ENCODE measurements around the gene DIP2C.

DIP2C gene

GRCh38 chr10:677750-678661 lies 11.5 kb downstream of the DIP2C start:
- H3K9me3 Mint-ChIP-seq: no peaks in the 10 kb centered on the region
- H3K4me1 Mint-ChIP-seq: peaks cover 0 to 4% of the 10 kb centered on the region in 2 donors
- H3K27me3 Mint-ChIP-seq: peaks cover 3 to 9% of the 10 kb centered on the region in 2 donors
- DNase-seq: no peak
- H3K36me3 Mint-ChIP-seq: no peaks in the 10 kb centered on the region
- no peak overlapping the region for H3K4me3 Mint-ChIP-seq
- ATAC-seq (replicated peaks): peak; percentile 19 to 48
- H3K27ac Mint-ChIP-seq: no peak overlapping the region

DNA sequence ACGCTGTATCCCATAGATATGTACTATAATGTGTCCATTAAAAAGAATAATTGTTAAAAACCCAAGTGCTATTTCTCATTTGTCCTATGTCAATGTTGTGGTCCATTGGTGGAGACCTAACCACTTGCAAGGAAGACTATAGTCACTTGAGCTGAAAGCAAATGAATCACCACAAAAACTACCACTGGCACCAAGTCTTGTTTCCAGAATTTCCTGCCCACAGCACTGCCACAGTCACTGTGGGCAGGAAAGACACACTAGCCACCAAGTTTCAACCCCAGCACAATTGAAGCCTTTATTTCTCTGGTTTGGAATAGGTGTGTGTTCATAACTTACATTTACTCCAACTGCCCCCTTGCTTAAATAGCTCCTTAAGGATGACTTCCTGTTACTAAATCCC lies 12.4 kb downstream of the DIP2C start:
- no peaks in the 10 kb centered on the region for H3K36me3 Mint-ChIP-seq
- DNase-seq (no peak), ATAC-seq (replicated peaks) (no peak)
- no peak overlapping the region for H3K4me3 Mint-ChIP-seq
- H3K9me3 Mint-ChIP-seq: peaks cover 0 to under 1% of the 10 kb centered on the region in 2 donors
- peaks cover 0 to 4% of the 10 kb centered on the region in 2 donors for H3K4me1 Mint-ChIP-seq
- H3K27ac Mint-ChIP-seq: no peak overlapping the region
- peaks cover 2 to 9% of the 10 kb centered on the region in 2 donors for H3K27me3 Mint-ChIP-seq

DNA sequence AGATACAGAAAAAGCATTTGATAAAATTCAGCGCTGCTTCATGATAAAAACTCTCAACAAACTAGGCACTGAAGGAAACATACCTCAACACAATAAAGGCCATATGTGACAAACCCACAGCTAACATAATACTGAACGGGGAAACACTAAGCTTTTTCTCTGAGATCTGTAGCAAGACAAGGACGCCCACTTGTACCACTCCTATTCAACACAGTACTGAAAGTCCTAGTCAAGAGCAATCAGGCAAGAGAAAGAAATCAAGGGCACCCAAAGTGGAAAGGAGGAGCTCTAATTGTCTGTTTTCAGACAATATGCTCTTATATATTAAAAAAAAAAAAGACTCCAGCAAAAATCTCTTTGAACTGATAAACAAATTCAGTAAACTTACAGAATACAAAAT lies 13.3 kb downstream of the DIP2C start:
- Mint-ChIP-seq H3K9me3 (peaks cover 3 to 4% of the 10 kb centered on the region in 2 donors), H3K36me3 (no peaks in the 10 kb centered on the region), H3K4me3 (no peak overlapping the region), H3K27ac (peak overlapping the region; percentile 51), H3K27me3 (peaks cover 6 to 14% of the 10 kb centered on the region in 2 donors), H3K4me1 (peaks cover 0 to 4% of the 10 kb centered on the region in 2 donors)
- DNase-seq (no peak), ATAC-seq (replicated peaks) (peak in 1 of 2 donors; percentile 45)

- no peak overlapping the region for H3K27ac Mint-ChIP-seq
- H3K36me3 Mint-ChIP-seq: peaks cover 0 to 1% of the 10 kb centered on the region in 2 donors
- H3K9me3 Mint-ChIP-seq: peaks cover 4% of the 10 kb centered on the region in 2 donors
- H3K27me3 Mint-ChIP-seq: peaks cover 6 to 18% of the 10 kb centered on the region in 2 donors
- ATAC-seq (replicated peaks) (no peak), DNase-seq (no peak)
- peaks cover 0 to 4% of the 10 kb centered on the region in 2 donors for H3K4me1 Mint-ChIP-seq
- no peak overlapping the region for H3K4me3 Mint-ChIP-seq
Observed at GRCh38 chr10:675532-675931, 13.9 kb downstream of the DIP2C start.

GRCh38 chr10:673492-673891 lies 16.0 kb downstream of the DIP2C start:
- Mint-ChIP-seq H3K27me3 (peaks cover 6 to 13% of the 10 kb centered on the region in 2 donors), H3K27ac (no peak overlapping the region), H3K9me3 (peaks cover 4% of the 10 kb centered on the region in 2 donors), H3K36me3 (peaks cover 0 to 1% of the 10 kb centered on the region in 2 donors), H3K4me1 (peaks cover 0 to 4% of the 10 kb centered on the region in 2 donors), H3K4me3 (no peak overlapping the region)
- ATAC-seq (replicated peaks): no peak
- DNase-seq: no peak

- Mint-ChIP-seq H3K9me3 (peaks cover 4% of the 10 kb centered on the region in 2 donors), H3K27me3 (peaks cover 6 to 13% of the 10 kb centered on the region in 2 donors), H3K36me3 (peaks cover 0 to 1% of the 10 kb centered on the region in 2 donors), H3K27ac (no peak overlapping the region), H3K4me3 (no peak overlapping the region), H3K4me1 (peaks cover 0 to 4% of the 10 kb centered on the region in 2 donors)
- no peak for DNase-seq
- no peak for ATAC-seq (replicated peaks)
Observed at GRCh38 chr10:672992-673391, 16.5 kb downstream of the DIP2C start.

GRCh38 chr10:672203-672602 lies 17.3 kb downstream of the DIP2C start:
- peaks cover 4% of the 10 kb centered on the region in 2 donors for H3K9me3 Mint-ChIP-seq
- ATAC-seq (replicated peaks) (no peak), DNase-seq (no peak)
- peaks cover 0 to 3% of the 10 kb centered on the region in 2 donors for H3K4me1 Mint-ChIP-seq
- no peak overlapping the region for H3K27ac Mint-ChIP-seq
- H3K36me3 Mint-ChIP-seq: peaks cover 0 to 1% of the 10 kb centered on the region in 2 donors
- peaks cover 6 to 13% of the 10 kb centered on the region in 2 donors for H3K27me3 Mint-ChIP-seq
- H3K4me3 Mint-ChIP-seq: no peak overlapping the region

GRCh38 chr10:670990-671389 lies 18.5 kb downstream of the DIP2C start:
- Mint-ChIP-seq H3K27ac (no peak overlapping the region), H3K4me1 (peaks cover 0 to 2% of the 10 kb centered on the region in 2 donors), H3K4me3 (no peak overlapping the region), H3K36me3 (peaks cover 0 to 1% of the 10 kb centered on the region in 2 donors), H3K27me3 (peaks cover 6 to 13% of the 10 kb centered on the region in 2 donors), H3K9me3 (peaks cover 4% of the 10 kb centered on the region in 2 donors)
- DNase-seq: no peak
- no peak for ATAC-seq (replicated peaks)

DNA sequence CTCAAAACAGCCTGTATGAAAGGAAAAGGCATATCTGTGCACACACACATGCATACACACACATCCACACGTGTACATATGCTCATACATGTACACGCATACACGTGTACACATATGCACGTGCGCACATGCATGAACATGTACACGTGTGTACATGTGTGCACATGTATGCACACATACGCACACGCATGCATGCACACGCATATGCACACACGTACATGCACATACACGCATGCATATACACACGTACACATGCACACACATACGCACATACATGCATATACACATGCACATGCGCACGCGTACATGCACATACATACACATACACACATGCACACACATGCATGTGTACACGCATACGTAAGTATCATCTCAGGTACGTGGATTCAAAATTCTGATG lies 19.4 kb downstream of the DIP2C start:
- no peak overlapping the region for H3K4me3 Mint-ChIP-seq
- H3K27ac Mint-ChIP-seq: no peak overlapping the region
- H3K4me1 Mint-ChIP-seq: no peaks in the 10 kb centered on the region
- H3K36me3 Mint-ChIP-seq: peaks cover 0 to 1% of the 10 kb centered on the region in 2 donors
- H3K9me3 Mint-ChIP-seq: peaks cover 4% of the 10 kb centered on the region in 2 donors
- peaks cover 6 to 13% of the 10 kb centered on the region in 2 donors for H3K27me3 Mint-ChIP-seq
- DNase-seq (no peak), ATAC-seq (replicated peaks) (no peak)

GRCh38 chr10:668786-669485 lies 20.5 kb downstream of the DIP2C start:
- Mint-ChIP-seq H3K27me3 (peaks cover 6 to 13% of the 10 kb centered on the region in 2 donors), H3K36me3 (peaks cover 0 to 1% of the 10 kb centered on the region in 2 donors), H3K9me3 (peaks cover 4% of the 10 kb centered on the region in 2 donors), H3K4me1 (no peaks in the 10 kb centered on the region), H3K27ac (no peak overlapping the region), H3K4me3 (no peak overlapping the region)
- DNase-seq (no peak), ATAC-seq (replicated peaks) (no peak)

- ATAC-seq (replicated peaks): no peak
- Mint-ChIP-seq H3K36me3 (peaks cover 0 to 1% of the 10 kb centered on the region in 2 donors), H3K9me3 (peaks cover 4% of the 10 kb centered on the region in 2 donors), H3K27me3 (peaks cover 6 to 14% of the 10 kb centered on the region in 2 donors), H3K4me3 (no peak overlapping the region), H3K4me1 (no peaks in the 10 kb centered on the region), H3K27ac (no peak overlapping the region)
- no peak for DNase-seq
Observed at GRCh38 chr10:667602-668143, 21.8 kb downstream of the DIP2C start.

DNA sequence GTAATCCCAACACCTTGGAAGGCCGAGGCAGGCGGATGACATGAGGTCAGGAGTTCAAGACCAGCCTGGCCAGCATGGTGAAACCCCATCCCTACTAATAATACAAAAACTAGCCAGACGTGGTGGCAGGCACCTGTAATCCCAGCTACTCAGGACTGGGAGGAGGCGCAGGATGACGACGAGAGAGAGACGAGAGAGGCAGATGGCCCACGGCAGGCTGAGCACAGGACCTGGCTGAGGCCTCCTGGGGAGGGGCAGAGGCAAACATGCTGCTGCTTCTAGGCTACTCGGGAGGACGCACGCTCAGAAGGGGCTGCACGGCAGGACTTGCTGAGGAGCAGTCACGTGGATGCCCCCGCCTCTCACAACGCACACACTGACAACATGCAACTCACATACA lies 22.4 kb downstream of the DIP2C start:
- Mint-ChIP-seq H3K4me3 (no peak overlapping the region), H3K9me3 (peaks cover 4% of the 10 kb centered on the region in 2 donors), H3K36me3 (peaks cover 0 to 1% of the 10 kb centered on the region in 2 donors), H3K27me3 (peaks cover 5 to 15% of the 10 kb centered on the region in 2 donors), H3K4me1 (no peaks in the 10 kb centered on the region), H3K27ac (no peak overlapping the region)
- ATAC-seq (replicated peaks) (no peak), DNase-seq (no peak)

DNA sequence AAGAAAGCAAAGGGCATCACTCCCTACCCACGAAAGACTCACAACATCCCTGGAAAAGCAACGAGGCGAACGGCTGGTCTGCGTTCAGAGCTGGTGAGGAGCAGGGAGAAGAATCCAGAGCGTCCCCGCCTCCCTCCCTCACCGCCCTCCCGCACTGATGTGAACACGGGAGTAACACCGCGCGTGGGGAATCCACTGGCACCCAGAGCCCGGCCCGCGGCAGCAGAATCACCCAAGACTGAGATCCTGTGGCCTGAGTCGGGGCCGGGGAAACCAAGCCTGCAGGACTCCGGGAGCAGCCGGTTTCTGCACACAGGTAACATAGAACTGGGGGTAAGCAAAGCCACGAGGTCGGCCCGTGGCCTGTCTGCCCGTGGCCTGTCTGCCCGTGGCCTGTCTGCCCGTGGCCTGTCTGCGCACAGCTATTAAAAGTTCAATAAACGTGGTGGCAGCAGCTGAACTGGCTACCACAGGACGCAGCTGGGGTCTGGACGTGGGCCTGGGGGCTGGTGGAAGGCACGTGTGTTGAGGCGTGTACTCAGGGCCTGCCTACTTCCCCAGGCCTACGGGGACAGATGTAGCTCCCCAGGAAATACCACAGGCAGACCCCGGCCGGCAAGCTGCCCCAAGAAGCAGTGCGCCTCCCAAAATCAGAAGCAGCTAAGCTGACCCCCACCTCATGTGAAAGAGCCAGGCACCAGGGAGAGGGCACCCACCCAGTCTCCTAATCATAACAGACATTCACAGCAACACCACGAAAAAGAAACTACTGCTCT lies 23.0 kb downstream of the DIP2C start:
- Mint-ChIP-seq H3K4me1 (no peaks in the 10 kb centered on the region), H3K36me3 (peaks cover 0 to 1% of the 10 kb centered on the region in 2 donors), H3K4me3 (no peak overlapping the region), H3K9me3 (peaks cover 0 to 2% of the 10 kb centered on the region in 2 donors), H3K27me3 (peaks cover 6 to 16% of the 10 kb centered on the region in 2 donors), H3K27ac (no peak overlapping the region)
- DNase-seq (no peak), ATAC-seq (replicated peaks) (no peak)
